Erythroblast (primary cell): ENCODE results near the gene BIVM.

Experiments
- GATA1 ChIP-seq: IDR thresholded peaks from 2 replicates; pipeline ENCODE4 v1.6.1; 2011; ENCODE audit warnings: low read depth, mild to moderate bottlenecking, control low read depth, low read length, moderate library complexity
- POLR2A ChIP-seq: IDR thresholded peaks from 2 replicates; pipeline ENCODE4 v1.6.1; 2011; ENCODE audit warnings: mild to moderate bottlenecking, low read length

- TF ChIP-seq POLR2A (peak; percentile 64), GATA1 (no peak)
Observed at GRCh38 chr13:102800145-102801041, 1.5 kb downstream of the BIVM start.
